CD4-positive, alpha-beta T cell treated with Interferon alpha-2 for 1 hour (primary cell): Measurements from ENCODE around the gene TNNI3K.

Experiments used
- DNase-seq, 2 donors: peaks; one replicate each; pipeline ENCODE4 v3.0.0-alpha.2; 2020 to 2022

The TNNI3K gene

DNA sequence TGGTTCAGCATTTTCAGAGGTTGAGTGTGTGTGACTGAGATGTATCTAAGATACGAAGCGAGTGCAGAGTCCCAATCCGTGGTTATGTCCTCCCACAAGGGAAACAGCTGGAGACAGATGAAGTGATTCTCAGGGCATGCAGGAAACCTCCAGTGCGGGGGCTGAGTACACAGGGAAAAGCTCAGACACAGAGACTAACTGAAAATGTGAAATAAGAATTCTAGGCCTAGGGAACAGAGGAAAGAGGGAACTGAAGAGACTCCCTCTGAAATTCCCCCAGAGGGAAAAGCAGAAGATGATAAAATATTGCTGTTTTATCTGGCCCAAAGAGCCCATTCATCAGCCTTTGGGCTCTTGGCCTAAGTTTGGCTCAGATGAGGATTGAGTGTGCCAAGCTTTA is 160.4 kb downstream of the TNNI3K start:
- DNase-seq: no peak

- no peak for DNase-seq
Measured at GRCh38 chr1:74396462-74396861, 161.3 kb downstream of the TNNI3K start.

DNA sequence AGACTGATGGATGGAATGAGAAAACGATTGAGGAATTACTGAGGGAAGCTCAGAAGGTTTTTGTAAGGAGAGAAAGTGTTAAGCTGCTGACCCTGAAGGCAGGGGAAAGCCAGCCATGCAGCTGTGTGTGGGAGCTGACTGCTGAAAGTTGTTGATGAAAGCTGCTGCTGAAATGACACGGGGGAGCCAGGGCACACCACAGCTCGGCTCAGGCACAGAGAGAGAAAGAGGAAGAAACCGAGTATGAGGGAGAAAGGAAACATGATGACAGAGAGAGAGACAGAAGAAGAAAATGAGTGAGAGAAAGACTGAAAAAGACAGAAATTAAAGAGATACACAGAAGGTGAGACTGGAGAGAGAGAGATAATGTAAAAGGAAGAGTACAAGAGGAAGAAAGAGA is 161.7 kb downstream of the TNNI3K start:
- no peak for DNase-seq

GRCh38 chr1:74399249-74399648 is 164.1 kb downstream of the TNNI3K start:
- no peak for DNase-seq

DNA sequence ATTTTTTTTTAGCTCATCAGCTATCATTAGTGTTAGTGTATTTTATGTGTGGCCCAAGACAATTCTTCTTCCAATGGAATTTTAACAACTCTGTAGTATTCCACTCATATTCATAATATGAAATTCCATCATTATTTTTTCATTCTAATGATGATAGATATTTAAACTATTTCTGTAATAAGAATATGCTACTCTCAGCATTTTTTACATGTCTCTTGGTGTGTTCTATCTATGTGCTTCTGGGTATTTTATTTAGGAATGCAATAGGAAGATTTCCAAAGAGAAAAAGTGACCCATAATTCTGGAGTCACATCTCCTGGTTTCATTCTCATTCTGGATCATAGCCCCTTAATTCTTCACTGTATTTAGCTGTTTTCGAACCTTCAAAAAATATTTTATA is 167.7 kb downstream of the TNNI3K start:
- no peak for DNase-seq

DNA sequence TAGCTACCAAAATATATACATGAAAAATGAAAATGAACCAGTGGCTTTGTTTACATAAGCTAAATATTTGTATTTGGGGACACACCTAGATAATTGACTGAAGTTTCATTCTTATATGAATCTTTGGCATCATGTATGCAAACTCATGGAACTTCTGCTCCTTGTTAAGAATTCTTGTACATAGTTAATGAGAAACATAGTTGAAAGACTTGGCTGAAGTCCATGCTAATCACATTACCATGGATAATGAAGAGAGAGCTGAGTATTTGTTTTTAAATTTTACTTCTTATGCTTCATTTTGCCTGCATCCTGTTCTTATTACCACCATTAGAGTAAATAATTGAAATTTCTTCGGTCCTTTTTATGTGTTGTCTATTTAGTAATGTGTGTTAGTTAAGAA is 168.4 kb downstream of the TNNI3K start:
- no peak for DNase-seq

- no peak for DNase-seq
Measured at GRCh38 chr1:74406759-74407158, 171.6 kb downstream of the TNNI3K start.

GRCh38 chr1:74407902-74408301 is 172.7 kb downstream of the TNNI3K start:
- no peak for DNase-seq

GRCh38 chr1:74412244-74412643 is 177.1 kb downstream of the TNNI3K start:
- no peak for DNase-seq

DNA sequence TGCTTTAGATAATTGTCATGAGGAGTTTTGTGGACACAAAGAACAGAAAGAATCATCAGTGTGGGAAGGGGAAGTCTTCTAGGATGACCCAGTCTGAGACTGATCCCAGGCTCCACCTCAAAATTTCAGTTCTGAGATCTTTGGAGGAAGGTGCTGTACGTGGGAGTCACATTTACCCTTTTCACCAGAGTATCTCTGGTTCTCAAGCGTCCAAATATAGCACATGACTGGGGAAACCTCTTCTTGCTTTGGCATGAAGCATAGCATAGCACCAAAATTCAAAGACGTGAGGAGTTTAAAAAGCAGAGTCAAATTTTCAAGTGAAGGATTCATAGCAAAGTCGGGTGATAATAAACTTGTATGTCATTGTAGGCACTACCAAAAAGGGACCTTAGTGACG is 180.7 kb downstream of the TNNI3K start:
- DNase-seq: no peak

- DNase-seq: no peak
Measured at GRCh38 chr1:74419611-74420010, 184.4 kb downstream of the TNNI3K start.

DNA sequence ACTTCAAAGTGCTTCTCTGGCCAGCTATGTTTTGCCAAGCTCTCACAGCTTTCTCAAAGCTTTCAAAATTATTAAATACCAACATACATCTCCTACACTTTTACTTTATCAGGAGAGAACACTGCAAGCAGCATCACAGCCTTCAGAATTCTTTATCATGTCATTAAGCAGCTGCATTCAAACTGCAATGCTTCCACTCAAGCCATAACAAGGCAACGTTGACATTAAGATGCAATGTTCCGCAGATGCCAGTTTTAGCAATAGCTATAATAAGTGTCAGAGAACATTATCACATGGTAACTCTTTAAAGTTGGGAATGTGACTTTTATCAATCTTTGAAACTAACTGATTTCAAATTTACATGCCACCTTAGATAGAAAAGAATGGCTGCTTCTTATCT is 185.3 kb downstream of the TNNI3K start:
- DNase-seq: no peak

GRCh38 chr1:74422421-74423292 is 187.5 kb downstream of the TNNI3K start:
- DNase-seq: no peak

DNA sequence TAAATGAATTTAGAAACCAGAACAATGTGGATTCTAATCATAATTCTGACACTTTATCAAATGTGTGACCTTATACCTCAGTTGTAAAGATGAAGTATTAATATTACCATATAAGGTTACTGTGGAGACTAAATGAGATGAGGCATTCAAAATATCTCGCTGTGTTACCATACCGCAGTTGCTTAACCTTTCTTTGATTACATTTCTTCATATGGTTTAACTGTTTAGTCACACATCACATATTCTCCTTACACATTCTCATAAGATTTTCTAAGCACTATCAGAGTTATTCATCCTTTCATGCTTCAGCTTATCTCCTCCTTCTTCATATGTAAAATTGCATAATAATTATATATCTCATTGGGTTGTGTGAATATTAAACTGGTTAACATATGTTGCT is 188.3 kb downstream of the TNNI3K start:
- no peak for DNase-seq

GRCh38 chr1:74425676-74426075 is 190.5 kb downstream of the TNNI3K start:
- DNase-seq: no peak

DNA sequence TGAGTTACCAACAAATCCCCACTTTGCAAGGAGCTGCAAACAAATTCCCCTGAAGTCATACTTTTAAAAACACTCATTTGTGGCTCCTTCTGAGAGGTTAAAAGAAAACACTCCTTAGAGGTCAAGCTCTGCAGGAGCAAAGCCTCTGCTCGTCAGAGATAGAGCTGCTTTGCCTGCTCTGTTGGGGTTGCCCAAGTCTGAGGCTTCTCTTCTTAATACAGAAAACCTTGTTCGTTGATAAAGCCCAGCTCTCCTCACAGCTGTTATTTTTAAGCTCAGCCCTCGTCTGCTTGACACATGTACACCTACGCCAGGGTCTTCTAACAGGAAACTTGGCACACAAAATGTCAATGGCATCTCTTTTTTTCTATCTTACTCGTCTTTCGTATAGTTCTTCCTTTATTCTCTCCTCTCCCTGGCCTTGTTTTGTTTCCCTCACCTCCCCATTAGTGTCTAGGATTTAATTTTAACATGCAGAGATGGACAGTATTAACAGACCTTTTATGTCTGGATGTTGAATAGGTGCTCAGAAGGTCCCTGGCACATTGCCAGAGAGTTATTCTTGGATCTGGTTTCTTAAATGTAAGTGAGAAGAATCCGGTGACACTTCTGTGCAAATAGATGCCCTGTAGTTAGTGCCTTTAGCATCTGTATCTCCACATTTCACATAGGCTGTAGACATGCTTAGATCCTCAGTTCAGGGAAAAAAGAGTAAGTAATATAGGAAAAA is 191.2 kb downstream of the TNNI3K start:
- no peak for DNase-seq

GRCh38 chr1:74427681-74428080 is 192.5 kb downstream of the TNNI3K start:
- no peak for DNase-seq

DNA sequence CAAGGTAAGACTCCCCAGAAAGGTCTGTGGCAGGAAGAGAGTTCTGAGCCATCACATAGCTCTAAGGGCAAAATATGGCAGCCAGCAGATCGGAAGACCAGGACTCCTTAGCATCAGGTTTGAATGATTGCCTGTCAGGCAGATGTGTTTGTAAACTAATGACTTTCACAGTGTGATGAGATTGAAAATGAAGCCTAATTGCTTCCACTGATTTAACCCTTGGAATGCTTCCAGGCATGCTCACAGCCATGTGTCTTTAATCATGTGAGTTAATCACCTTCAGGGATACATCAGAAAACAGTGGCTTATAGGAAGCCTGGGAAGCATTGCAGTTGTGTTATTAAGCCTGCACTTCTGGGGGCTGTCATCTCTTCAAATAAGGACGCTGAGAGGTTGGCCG is 194.4 kb downstream of the TNNI3K start:
- no peak for DNase-seq

GRCh38 chr1:74430342-74430934 is 195.3 kb downstream of the TNNI3K start:
- no peak for DNase-seq

- DNase-seq: no peak
Measured at GRCh38 chr1:74431531-74431930, 196.3 kb downstream of the TNNI3K start.

DNA sequence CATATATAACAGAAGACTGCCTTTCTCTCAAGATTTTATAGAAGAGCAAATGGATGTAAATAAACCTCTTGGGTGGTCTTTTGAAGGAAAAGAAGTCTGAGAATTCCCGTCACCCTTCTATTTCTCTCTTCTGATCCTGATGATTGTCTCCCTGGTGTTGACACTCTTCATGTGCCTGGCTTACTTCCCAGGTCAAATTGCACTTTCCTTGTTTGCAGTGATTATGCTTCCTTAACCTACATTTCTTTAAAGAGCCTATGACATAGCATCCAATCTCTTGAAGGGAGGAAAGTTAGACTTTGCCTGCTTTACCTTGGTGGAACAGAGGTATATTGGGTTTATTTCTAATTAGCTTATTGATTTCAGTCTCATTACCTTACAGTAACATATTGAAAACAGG is 197.1 kb downstream of the TNNI3K start:
- no peak for DNase-seq

DNA sequence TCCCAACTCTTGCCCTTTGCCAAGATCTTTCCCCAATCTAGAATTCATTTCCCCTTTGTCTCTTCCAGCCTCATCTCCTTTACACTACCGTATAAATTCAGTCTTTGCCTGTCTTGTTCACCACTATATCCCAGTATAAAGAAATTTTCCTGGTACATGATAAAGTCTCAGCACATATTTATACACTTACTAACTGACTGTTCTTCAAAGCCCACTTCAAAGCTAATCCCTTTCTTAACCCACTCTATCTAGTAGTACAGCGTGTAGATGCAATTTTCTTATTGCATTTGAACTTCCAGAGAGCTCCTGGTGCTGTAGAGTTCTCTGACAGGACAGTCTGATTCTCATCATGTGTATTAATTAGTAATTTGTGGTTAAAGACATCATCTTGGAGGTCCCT is 199.1 kb downstream of the TNNI3K start:
- DNase-seq: no peak

- DNase-seq: no peak
Measured at GRCh38 chr1:74436078-74436477, 200.9 kb downstream of the TNNI3K start.

DNA sequence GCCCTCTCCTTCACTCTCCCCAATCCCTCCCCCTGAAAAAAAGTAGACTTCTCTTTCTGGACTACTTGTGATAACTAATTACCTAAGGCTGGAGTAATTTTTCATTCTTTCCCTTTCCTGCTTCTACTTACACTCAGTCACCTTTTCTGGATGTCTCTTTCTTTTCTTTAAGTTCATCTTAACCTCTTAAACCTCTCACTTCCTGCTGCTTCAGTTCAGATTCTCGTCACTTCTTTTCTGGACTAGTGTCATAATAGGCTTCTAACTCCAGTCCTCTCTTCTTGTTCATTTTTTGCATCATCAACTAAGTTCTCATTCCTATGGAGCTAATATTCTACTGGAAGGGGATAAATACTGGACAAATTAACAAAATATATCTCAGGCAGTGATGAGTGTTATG is 201.8 kb downstream of the TNNI3K start:
- DNase-seq: no peak
